Cardiac muscle cell (in vitro differentiated cells and primary cell): ENCODE data around the gene TMEM222. TPM values are rescaled to one million over a fixed set of nuclear protein-coding genes. Genes with fewer than 3 reads are reported as not detected.
"Not testable (repeated sequence)": the region's sequence is repeated elsewhere in the genome, so short reads cannot be mapped to it uniquely, and the experiment has no call there.

Source experiments
- DNase-seq, 2 donors: peaks; one replicate each; pipeline versions ENCODE4 v3.0.0 to v3.0.0-alpha.2; 2010 to 2017; ENCODE audit warnings: low read depth in 1 of 2, low spot score in 1 of 2
- H3K27ac ChIP-seq: fragments of 200-600 bp; sonication (generic); 2 replicates; pipeline ENCODE4 v1.5.1; 2016
- H3K27me3 ChIP-seq: fragments of 200-600 bp; sonication (generic); 2 replicates; pipeline ENCODE4 v1.6.0; 2016; ENCODE audit warnings: control low read depth
- H3K36me3 ChIP-seq: fragments of 200-600 bp; sonication (generic); 2 replicates; pipeline ENCODE4 v1.5.1; 2016; ENCODE audit warnings: control low read depth
- H3K4me1 ChIP-seq: fragments of 200-600 bp; sonication (generic); 2 replicates; pipeline ENCODE4 v1.8.1; 2017; ENCODE audit warnings: low read depth, mild to moderate bottlenecking, mixed run types
- H3K4me3 ChIP-seq: fragments of 200-600 bp; sonication (generic); 2 replicates; pipeline ENCODE4 v1.5.1; 2016; ENCODE audit warnings: mild to moderate bottlenecking
- H3K9me3 ChIP-seq: fragments of 200-600 bp; sonication (generic); 2 replicates; pipeline ENCODE4 v1.5.1; 2017; ENCODE audit warnings: low read depth, mild to moderate bottlenecking, control low read depth
- CTCF ChIP-seq: IDR thresholded peaks from 2 replicates; pipeline ENCODE4 v1.5.1; 2012; ENCODE audit warnings: low read depth, mild to moderate bottlenecking, low read length
- polyA plus RNA-seq: library from polyadenylated mRNA; unstranded; fragments of >200 nt; fragmentation: Nextera tagmentation; extraction: Ambion mirVana; gene quantifications from 2 replicates; pipeline ENCODE4 v1.2.1, GENCODE V29; 2016
- total RNA-seq: library from RNA; depleted of rRNA; stranded (reverse); fragments of >200 nt; gene quantifications from 2 replicates; pipeline ENCODE4 v1.2.3, GENCODE V29; 2016

TMEM222 gene
- total and polyA plus RNA-seq, 2 experiments from 2014 or later, result 39.6 to 55.2 TPM

GRCh38 chr1:27383039-27383605 is 61.2 kb downstream of the TMEM222 start, which contains the start of gene CD164L2:
CD164L2 (minus strand) TSS chr1:27383333; CDS start chr1:27383239, 94 bp downstream.
- H3K4me3 ChIP-seq, result no peak within 1 kb of the TSS

DNA sequence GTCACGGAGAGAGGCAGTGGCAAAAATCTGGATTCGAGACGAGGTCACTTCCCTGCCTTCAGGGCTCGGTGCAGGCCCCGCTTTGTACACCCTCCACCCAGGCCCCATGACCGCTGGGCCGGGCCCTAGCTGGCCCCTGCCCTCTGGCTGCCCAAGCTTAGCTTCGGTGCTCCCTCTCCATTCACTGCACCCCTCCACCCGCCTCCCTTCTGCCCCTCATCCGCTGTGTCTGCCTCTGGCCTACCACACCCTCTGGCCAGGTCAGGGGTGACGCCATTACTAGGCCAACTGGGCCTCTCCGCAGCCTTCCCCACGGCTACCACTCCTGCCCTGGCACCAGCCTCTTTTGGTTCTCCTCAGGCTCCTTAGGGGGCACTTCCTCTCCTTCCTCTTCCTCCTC is 61.7 kb downstream of the TMEM222 start:
- H3K4me3 ChIP-seq, result no peak overlapping the region

More at GRCh38 chr1:27383039-27383605, 61.2 kb downstream of the TMEM222 start, which contains the start of gene CD164L2:
- no peaks in the 10 kb centered on the region for H3K9me3 ChIP-seq
- no peaks in the 10 kb centered on the region for H3K36me3 ChIP-seq
- no peak within 1 kb of the TSS for H3K27ac ChIP-seq
- no peak for TF ChIP-seq CTCF
- no peaks in the 10 kb centered on the region for H3K4me1 ChIP-seq
- peaks cover 15% of the 10 kb centered on the region for H3K27me3 ChIP-seq
- DNase-seq, result peak in 1 of 2 donors; percentile 39

DNA sequence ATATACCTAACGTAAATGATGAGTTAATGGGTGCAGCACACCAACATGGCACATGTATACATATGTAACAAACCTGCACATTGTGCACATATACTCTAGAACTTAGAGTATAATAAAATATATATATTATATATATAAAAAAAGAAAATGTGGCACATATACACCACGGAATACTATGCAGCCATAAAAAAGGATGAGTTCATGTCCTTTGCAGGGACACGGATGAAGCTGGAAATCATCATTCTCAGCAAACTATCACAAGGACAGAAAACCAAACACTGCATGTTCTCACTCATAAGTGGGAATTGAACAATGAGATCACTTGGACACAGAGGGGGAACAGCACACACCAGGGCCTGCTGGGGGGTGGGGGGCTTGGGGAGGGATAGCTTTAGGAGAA is 62.8 kb downstream of the TMEM222 start:
- H3K4me1 ChIP-seq, H3K4me3 ChIP-seq, H3K27ac ChIP-seq, DNase-seq, H3K36me3 ChIP-seq, H3K9me3 ChIP-seq: not testable (repeated sequence)
- peaks cover 15% of the 10 kb centered on the region for H3K27me3 ChIP-seq

More for the DNA sequence above, 61.7 kb downstream of the TMEM222 start:
- Histone ChIP-seq H3K4me1 (no peaks in the 10 kb centered on the region), H3K9me3 (no peaks in the 10 kb centered on the region), H3K27ac (no peak overlapping the region), H3K36me3 (no peaks in the 10 kb centered on the region), H3K27me3 (peaks cover 15% of the 10 kb centered on the region)
- DNase-seq, result no peak
- no peak for TF ChIP-seq CTCF

Other genes starting within 250 kb of the TMEM222 start
- gene SLC9A1, start 167.0 kb upstream of the TMEM222 start, total RNA-seq, result 10.9 and 13.9 TPM in 2 replicates
- 18.7 and 19.4 TPM in 2 replicates for gene SLC9A1, start 167.0 kb upstream of the TMEM222 start, polyA plus RNA-seq
- 49.9 and 52.5 TPM in 2 replicates for gene WDTC1, start 87.5 kb upstream of the TMEM222 start, total RNA-seq
- 18.9 and 22.8 TPM in 2 replicates for gene WDTC1, start 87.5 kb upstream of the TMEM222 start, polyA plus RNA-seq
- 14.7 and 23.5 TPM in 2 replicates for gene SYTL1, start 19.9 kb downstream of the TMEM222 start, total RNA-seq
- 31.8 and 44.1 TPM in 2 replicates for gene SYTL1, start 19.9 kb downstream of the TMEM222 start, polyA plus RNA-seq
- gene MAP3K6, start 44.8 kb downstream of the TMEM222 start, total RNA-seq, result 13.6 and 17.1 TPM in 2 replicates
- 12.7 and 17.8 TPM in 2 replicates for gene MAP3K6, start 44.8 kb downstream of the TMEM222 start, polyA plus RNA-seq
- gene FCN3, start 52.7 kb downstream of the TMEM222 start, total RNA-seq, result 0.18 and 3.6 TPM in 2 replicates
- 0.81 and 2.9 TPM in 2 replicates for gene FCN3, start 52.7 kb downstream of the TMEM222 start, polyA plus RNA-seq
- gene CD164L2, start 61.2 kb downstream of the TMEM222 start, total RNA-seq, result 0.24 TPM in 1 of 2 replicates, not detected in the other
- gene CD164L2, start 61.2 kb downstream of the TMEM222 start, polyA plus RNA-seq, result 0.35 and 0.62 TPM in 2 replicates
- 1.7 and 1.9 TPM in 2 replicates for gene GPR3, start 70.5 kb downstream of the TMEM222 start, total RNA-seq
- gene GPR3, start 70.5 kb downstream of the TMEM222 start, polyA plus RNA-seq, result 2.8 and 3.1 TPM in 2 replicates
- gene WASF2, start 168.0 kb downstream of the TMEM222 start, total RNA-seq, result 18.8 and 32.7 TPM in 2 replicates
- gene WASF2, start 168.0 kb downstream of the TMEM222 start, polyA plus RNA-seq, result 53.4 and 69.2 TPM in 2 replicates